HG03159 (cell line): ENCODE data around the gene MYO5C.

Experiments
- ATAC-seq: cut with Tn5 transposase; IDR thresholded peaks from one replicate; pipeline ENCODE4 v1.9.1; 2021; ENCODE audit warnings: mild to moderate bottlenecking, moderate library complexity; ENCODE audit not compliant: unreplicated experiment

MYO5C gene

DNA sequence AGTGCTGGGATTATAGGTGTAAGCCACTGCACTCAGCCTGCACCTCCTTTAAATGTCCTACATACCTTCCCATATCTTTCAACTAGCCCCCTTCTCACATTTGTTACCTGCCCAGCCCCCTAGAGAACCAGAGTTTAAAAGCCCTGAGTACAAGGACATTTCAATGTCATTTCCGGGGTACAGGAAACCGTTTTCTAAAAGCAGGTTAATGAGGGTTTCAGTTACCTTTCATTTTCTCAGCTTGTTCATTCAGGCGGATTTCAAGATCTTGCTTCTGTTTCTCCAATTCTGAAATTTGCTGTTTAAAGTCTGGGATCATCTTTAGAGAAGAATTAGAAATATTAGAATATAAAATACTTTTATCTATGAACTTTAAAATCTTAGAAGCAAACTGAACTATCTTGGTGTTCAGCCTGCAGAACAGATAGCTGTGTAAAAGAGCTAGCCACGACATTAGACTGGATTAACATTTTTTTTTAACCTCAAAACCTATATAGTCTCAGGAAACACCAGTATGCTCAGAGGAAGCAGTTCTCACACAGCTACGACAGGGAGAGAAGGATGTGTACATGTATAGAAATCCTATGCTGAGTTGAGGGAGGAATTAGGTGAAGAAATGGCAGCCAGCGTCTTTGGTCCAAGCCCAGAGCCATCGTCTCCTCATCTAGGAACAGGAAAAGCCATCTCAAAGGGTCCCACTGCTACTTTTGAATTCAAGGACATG, 74.5 kb downstream of the MYO5C start:
- ATAC-seq = peak; percentile 22

DNA sequence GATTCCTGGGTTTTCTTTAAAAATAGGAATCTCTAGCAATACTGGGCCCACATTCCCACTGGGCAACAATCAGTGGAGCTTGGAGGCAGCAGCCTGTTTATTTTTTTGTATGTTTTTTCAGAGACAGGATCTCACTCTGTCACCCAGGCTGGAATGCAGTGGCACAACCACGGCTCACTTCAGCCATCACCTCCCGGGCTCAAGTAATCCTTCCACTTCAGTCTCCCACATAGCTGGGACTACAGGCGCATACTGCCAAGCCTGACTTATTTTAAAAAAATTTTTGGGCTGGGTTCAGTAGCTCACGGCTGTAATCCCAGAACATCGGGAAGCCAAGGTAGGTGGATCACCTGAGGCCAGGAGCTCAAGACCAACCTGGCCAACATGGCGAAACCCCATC, 75.4 kb downstream of the MYO5C start:
- ATAC-seq = no peak

DNA sequence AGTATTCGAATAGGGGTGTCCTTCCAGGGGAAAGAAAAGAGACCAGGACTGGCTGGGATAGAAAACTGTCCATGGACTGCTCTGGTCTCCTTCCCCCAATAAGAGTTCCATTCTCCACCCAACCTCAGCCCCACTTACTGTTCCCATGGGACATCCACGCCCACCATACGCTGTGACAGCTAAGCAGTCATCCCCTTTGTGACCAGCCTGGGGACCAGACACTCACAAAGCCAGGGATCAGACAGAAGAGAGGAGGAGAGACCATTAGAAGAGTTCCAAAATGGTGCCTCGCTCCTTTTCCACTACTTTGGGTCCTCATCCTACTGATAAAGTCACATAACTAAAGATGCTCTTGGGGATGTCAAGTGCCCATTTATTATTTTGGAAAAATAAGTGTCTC, 76.8 kb downstream of the MYO5C start:
- ATAC-seq = no peak

DNA sequence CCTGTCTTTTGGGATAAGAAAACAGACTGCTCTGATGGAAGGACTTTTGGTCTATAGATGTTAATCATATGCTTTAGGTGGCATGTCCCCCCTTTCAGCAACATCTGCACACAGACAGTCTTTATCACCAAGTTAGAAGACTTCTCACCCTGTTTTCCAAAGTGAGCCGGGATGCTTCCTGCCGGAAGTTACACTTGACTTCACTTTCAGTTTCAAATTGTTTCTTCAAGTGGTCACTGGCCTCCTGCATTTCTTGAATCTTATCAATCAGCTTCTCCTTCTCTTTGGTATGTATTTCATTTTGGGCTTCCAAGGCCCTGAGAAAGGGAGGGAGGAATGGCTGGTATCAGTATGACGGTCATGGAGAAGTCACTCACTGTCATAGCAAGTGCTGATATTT, 77.2 kb downstream of the MYO5C start:
- ATAC-seq = no peak

GRCh38 chr15:52217186-52217585, 78.4 kb downstream of the MYO5C start:
- no peak for ATAC-seq

GRCh38 chr15:52214553-52214952, 81.1 kb downstream of the MYO5C start:
- ATAC-seq = no peak

- ATAC-seq = no peak
Measured at GRCh38 chr15:52213206-52213605, 82.4 kb downstream of the MYO5C start.

DNA sequence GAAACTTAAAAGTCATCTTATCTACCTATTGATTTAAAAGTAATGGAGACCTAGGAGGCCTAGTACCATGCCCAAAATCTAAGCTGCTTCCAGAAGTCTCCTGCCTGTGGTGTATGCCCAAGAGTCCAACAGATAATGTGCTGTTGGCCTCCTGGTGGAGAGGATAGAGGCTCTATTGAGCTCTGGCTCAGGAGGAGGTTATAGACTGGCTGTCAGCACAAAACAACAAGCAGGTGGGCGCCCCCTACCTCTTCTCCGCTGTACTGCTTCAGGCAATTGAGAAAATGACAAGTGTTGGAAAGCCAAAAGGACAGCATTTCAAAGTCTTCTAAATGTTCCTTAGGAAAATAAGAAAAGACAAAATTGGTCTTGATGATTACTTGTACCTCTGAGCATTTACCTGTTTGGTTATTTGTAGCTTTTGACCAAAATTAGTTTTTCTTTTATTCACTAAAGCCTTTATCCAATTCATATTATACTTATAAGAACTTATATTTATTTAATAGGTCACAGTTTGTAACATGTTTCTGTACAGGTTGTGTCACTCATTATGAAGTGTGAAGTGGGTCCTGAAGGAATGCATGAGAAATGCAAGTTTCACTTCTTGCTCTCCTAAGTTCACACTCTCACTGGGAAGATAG, 87.2 kb downstream of the MYO5C start:
- peak; percentile 79 for ATAC-seq

DNA sequence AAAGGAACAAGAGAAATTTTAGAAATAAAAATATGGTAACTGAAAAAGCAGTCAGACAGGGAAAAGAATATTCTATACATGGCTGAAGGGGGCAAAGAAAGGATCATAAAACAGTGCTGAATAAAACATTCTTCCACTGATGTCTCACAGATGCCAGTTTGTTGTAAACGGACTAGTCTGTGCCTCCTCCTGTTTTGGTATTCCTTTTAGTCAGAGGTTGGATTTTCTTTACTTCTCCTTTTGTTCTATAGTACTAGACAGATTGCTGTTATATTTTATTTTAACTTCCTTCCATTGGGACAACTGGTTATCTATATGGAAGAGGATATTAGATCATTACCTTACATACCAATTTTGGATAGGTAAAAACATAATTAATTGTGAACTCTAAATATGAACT, 88.4 kb downstream of the MYO5C start:
- ATAC-seq = no peak

GRCh38 chr15:52206446-52206845, 89.2 kb downstream of the MYO5C start:
- no peak for ATAC-seq

DNA sequence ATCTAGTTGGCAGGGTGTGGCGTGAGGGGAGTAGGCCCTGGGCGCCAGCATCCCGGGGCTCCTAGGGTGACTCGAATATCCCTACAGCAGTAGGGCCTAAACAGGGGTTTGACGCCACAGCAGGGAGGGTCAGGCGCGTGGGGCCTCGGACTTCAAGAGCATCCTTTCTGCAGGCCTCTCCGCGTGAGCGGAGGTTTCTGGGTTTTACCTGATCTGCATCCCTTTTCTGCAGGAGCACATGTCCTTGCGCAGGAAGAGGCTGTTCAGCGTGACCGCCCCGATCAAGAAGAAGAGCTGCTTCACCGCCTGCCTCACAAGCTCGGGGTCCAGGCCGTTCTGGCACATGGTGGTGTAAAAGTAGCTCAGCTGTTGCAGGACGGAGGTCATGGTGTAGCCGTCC, 90.9 kb downstream of the MYO5C start:
- ATAC-seq = no peak

DNA sequence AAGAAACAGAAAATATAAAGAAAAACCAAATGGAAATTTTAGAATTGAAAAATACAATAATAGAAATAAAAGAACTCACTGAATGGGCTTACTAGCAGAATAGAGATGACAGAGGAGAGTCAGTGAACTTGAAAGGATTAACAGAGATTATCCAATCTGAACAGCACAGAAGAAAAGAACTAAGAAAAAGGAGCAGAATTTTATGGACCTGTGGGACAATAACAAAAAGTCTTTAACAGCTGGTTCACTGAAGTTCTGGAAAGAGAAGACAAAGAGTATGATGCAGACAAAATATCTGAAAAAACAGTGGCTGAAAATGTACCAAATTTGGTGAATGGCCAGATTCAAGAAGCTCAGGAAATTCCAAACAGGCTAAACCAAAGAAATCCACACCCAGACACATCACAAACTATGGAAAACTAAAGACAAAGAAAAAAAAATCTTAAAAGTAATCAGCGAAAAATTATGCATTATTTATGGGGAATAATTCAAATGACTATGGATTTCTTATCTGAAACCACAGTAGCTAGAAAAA, 94.7 kb downstream of the MYO5C start:
- ATAC-seq = no peak

DNA sequence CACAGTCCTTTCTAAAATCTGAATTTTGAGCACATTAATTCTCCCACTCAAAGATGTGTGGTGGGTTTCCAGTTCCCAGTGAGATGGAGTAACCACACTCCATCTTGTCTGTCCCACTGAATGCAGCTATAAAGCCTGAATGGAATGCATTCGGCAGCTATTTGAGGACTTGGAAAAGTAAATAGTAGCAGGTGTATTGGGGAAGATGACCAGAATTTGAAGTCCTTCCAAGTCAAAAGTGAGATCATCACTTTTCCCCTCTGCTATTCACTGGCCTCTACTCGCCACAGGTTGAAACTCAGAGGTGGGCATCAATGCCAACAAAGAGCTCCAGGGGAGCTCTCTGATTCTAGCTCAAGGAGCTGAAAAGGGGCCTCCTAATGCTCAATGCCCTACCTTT, 96.3 kb downstream of the MYO5C start:
- ATAC-seq = no peak

GRCh38 chr15:52196891-52197290, 98.7 kb downstream of the MYO5C start:
- no peak for ATAC-seq

GRCh38 chr15:52193791-52194190, 101.8 kb downstream of the MYO5C start:
- ATAC-seq = no peak

- ATAC-seq = no peak
Measured at GRCh38 chr15:52193321-52193720, 102.3 kb downstream of the MYO5C start.

GRCh38 chr15:52191207-52191606, 104.4 kb downstream of the MYO5C start, which contains the start of gene GNB5:
TSS of gene GNB5 (minus strand) at chr15:52191392. CDS start at chr15:52184676, 6,716 bp downstream.
- no peak for ATAC-seq

DNA sequence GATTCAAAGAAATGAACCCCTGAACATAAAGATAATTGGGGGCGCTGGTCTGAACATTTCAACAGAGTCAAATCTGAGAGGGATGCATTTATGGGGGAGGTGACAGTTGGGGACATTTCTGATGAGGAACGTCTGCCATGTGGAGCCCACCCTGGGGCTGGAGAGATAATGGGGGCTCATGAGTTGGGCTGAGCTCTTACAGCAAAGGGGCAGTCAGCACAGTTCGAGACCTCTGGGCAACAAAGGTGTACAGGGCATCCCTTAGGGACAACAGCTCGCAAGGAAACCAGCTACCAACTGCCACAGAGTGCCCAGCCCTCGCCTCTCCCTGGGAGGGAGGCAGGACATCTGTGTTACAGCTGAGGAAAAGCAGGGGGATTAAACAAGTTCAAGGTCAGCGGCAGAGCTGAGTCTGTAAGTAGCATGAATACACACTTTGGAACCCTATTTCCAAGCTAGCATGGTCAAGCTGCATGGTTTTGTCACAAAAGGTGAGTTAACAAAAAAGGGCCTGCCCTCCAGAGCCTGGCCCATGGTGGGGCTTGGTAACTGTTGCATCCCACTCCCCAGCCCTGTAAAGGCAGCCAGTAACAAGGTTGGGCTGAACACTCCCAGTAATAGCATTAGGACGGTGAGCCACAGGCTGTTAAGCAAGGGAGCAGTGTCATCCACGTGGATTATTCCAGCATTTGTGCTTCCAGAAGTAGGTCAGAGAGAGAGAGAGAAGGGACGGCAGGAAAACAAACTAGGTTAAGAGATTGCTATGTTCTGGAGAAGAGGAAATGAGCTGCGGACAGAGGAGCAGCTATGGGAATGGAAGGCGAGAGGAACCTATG, 108.7 kb downstream of the MYO5C start:
- ATAC-seq = no peak

GRCh38 chr15:52185151-52185561, 110.4 kb downstream of the MYO5C start:
- ATAC-seq = no peak

- ATAC-seq = no peak
Measured at GRCh38 chr15:52184721-52185120, 110.9 kb downstream of the MYO5C start.

DNA sequence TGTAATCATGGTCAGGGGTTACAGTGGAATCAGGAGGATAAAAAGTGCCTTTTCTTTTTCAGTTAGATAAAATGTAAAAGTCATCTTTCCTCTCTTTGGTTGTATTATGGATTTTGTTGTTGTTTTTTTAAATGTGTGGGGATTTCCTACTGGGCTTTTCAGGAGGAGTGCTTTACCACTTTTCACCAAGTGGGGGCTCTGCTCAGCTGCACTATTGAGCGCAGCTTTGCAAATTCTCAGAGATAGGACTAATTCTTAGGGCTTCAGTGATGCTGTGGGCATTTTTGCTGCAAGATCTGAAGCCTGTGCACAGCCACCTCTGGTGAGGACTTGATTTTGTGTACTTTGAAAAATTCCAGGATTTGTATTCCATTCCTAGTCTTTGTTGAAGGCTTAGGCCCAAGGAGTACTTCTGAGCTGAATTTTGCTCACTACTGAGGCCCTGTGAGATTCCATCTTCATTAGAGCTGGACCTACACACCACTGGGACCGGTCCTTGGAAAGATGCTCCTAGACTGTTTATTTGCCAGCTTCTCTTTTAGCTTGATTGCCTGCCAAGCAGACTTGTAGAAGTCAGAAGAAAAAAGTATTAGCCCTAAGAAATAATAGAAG, 111.9 kb downstream of the MYO5C start:
- no peak for ATAC-seq
